22Rv1 (cell line): Measurements from ENCODE around the gene ELF4.

Source experiments
- ZFX ChIP-seq: fragments of 450-650 bp; IDR thresholded peaks from 2 replicates; pipeline ENCODE4 v1.6.1; 2017; ENCODE audit warnings: antibody characterized with exemption, borderline replicate concordance
- TF ChIP-seq, protein P1 (sequence below): fragments of 450-650 bp; IDR thresholded peaks from 2 replicates; pipeline ENCODE4 v1.5.1; 2017; ENCODE audit warnings: mild to moderate bottlenecking

DNA sequence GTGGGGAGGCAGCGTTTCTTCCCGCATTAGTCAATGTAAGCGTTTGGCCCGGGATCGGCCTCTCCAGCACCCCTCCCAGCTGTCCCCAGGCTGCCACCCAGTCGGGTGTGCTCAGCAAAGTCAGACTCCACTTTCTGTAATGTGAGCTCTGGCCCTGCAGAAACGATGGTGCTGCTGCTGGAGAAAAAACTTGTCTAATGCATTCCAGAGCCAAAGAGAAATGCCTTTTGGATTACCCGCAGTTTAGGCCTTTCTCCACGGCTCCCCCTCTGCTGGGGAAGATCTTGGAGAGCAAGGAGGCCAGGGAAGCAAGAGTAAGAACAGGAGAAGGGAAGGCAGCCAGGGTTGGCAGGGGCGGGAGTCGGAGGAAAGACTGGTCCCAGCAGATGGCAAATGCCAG, 55.2 kb downstream of the ELF4 start:
- TF ChIP-seq, protein P1, sequence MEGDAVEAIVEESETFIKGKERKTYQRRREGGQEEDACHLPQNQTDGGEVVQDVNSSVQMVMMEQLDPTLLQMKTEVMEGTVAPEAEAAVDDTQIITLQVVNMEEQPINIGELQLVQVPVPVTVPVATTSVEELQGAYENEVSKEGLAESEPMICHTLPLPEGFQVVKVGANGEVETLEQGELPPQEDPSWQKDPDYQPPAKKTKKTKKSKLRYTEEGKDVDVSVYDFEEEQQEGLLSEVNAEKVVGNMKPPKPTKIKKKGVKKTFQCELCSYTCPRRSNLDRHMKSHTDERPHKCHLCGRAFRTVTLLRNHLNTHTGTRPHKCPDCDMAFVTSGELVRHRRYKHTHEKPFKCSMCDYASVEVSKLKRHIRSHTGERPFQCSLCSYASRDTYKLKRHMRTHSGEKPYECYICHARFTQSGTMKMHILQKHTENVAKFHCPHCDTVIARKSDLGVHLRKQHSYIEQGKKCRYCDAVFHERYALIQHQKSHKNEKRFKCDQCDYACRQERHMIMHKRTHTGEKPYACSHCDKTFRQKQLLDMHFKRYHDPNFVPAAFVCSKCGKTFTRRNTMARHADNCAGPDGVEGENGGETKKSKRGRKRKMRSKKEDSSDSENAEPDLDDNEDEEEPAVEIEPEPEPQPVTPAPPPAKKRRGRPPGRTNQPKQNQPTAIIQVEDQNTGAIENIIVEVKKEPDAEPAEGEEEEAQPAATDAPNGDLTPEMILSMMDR: no peak
- TF ChIP-seq ZFX: no peak
